Smooth muscle cell of the brain vasculature (primary cell): ENCODE measurements around the gene RPL10.

ENCODE experiments used
- DNase-seq: peaks from one replicate; pipeline ENCODE4 v3.0.0-alpha.2; 2012; ENCODE audit warnings: low read depth, low spot score

RPL10 gene

DNA sequence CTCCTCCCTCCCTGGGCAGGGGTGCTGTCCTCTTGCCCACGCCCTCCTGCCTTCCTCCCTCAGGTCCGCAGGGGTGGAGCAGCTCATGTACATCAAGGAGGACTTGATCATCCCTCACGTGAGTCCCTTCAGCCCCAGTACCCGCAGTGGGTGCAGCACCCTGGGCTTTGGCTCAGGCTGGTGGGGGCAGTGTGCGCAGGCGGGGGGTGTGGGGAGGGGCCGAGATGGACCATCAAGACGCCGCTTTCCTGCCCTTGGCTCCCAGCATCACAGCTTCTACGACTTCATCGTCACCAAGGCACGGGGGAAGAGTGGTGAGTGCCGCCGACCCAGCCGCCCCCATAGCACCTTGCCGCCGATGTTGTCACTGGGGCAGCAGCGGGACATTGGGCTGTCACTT lies 51.4 kb downstream of the RPL10 start:
- no peak for DNase-seq

DNA sequence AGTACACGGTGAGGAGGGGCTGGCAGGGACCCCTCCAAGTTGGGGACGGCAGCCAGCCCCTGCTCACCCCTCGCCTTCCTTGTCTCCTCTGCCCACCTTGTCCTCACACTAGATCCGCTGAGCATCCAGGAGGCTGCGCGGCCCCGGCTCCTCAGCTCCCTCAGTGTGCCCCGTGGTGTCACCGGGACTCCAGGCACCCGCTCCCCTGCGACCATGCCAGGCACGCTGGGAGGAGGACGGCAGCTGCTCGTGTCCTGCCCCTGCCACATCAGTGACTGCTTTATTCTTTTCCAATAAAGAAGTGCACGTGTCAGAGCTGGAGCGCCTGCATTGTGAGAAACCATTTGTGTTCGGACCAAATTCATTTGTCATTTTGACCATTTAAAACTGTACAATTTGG lies 52.1 kb downstream of the RPL10 start:
- no peak for DNase-seq
